ENCODE measurements around the gene ADAMTSL1. TPM values are rescaled to one million over a fixed set of nuclear protein-coding genes. Genes with fewer than 3 reads are reported as not detected.

ADAMTSL1 gene
- polyA plus RNA-seq, 1 donor from 2014 or later, result 1.1 TPM

DNA sequence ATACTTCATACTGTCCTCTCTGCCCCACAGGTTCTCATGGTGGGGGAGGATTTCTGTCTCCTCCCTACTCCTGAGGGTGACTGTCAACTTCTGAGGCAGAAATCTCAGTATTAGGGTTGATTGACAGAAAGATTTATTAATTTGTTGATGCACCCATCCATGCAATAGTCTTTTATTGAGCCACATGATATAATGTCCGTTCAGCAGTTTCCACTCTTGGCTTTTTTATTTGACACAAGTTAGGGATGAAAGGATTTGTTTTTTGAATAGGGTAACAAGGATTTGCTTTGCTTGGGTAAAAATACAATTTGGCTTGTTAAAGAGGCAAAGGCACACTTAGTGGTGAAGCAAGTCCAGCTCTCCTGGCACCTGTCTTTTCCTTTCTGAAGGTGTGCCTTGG is 125.0 kb downstream of the ADAMTSL1 start (continued):
- TF ChIP-seq, protein P1, sequence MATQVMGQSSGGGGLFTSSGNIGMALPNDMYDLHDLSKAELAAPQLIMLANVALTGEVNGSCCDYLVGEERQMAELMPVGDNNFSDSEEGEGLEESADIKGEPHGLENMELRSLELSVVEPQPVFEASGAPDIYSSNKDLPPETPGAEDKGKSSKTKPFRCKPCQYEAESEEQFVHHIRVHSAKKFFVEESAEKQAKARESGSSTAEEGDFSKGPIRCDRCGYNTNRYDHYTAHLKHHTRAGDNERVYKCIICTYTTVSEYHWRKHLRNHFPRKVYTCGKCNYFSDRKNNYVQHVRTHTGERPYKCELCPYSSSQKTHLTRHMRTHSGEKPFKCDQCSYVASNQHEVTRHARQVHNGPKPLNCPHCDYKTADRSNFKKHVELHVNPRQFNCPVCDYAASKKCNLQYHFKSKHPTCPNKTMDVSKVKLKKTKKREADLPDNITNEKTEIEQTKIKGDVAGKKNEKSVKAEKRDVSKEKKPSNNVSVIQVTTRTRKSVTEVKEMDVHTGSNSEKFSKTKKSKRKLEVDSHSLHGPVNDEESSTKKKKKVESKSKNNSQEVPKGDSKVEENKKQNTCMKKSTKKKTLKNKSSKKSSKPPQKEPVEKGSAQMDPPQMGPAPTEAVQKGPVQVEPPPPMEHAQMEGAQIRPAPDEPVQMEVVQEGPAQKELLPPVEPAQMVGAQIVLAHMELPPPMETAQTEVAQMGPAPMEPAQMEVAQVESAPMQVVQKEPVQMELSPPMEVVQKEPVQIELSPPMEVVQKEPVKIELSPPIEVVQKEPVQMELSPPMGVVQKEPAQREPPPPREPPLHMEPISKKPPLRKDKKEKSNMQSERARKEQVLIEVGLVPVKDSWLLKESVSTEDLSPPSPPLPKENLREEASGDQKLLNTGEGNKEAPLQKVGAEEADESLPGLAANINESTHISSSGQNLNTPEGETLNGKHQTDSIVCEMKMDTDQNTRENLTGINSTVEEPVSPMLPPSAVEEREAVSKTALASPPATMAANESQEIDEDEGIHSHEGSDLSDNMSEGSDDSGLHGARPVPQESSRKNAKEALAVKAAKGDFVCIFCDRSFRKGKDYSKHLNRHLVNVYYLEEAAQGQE (IDR thresholded peaks at IDR 0.05; ENCODE audit: borderline replicate concordance), result no peak
- TF ChIP-seq EP300 (conservative IDR thresholded peaks at IDR 0.05; ENCODE audit: poor library complexity, severe bottlenecking), result no peak

GRCh38 chr9:18601026-18601425 is 127.1 kb downstream of the ADAMTSL1 start:
- H3K4me2 ChIP-seq (ENCODE audit: low read length), result no peak overlapping the region

More at GRCh38 chr9:18601026-18601425, 127.1 kb downstream of the ADAMTSL1 start:
- Histone ChIP-seq H3K36me3 (ENCODE audit: insufficient read depth, low read length) (no peaks in the 10 kb centered on the region), H3F3A (ENCODE audit: insufficient read depth, low read length, poor library complexity, severe bottlenecking) (no peaks in the 10 kb centered on the region), H4K20me1 (ENCODE audit: insufficient read depth) (no peaks in the 10 kb centered on the region), H3K9me3 (ENCODE audit: low read length) (no peaks in the 10 kb centered on the region), H2AFZ (ENCODE audit: low read depth, low read length) (no peak overlapping the region), H3K27ac (ENCODE audit: low read length) (no peak overlapping the region), H3K9ac (ENCODE audit: low read length) (no peak overlapping the region), H3K4me3 (ENCODE audit: low read length) (no peak overlapping the region), H3K27me3 (ENCODE audit: insufficient read depth, low read depth, low read length) (no peaks in the 10 kb centered on the region), H3K9me2 (ENCODE audit: insufficient read depth, low read length) (no peaks in the 10 kb centered on the region), H3K79me2 (replicated peaks; ENCODE audit: insufficient read depth, low read length) (no peaks in the 10 kb centered on the region)
- no peak for TF ChIP-seq EP300 (conservative IDR thresholded peaks at IDR 0.05; ENCODE audit: poor library complexity, severe bottlenecking)
- no peak for TF ChIP-seq MXI1 (conservative IDR thresholded peaks at IDR 0.05; ENCODE audit: poor library complexity, severe bottlenecking)
- TF ChIP-seq, protein P1 (IDR thresholded peaks at IDR 0.05; ENCODE audit: borderline replicate concordance), result no peak
- TF ChIP-seq CTCF (IDR thresholded peaks at IDR 0.05; ENCODE audit: poor library complexity, severe bottlenecking), result no peak
- TF ChIP-seq RAD21 (conservative IDR thresholded peaks at IDR 0.05), result no peak

Data from neural cell (in vitro differentiated cells).